T-helper 17 cell (primary cell): ENCODE results near the gene CD52. TPM values are rescaled to one million over a fixed set of nuclear protein-coding genes. Genes with fewer than 3 reads are reported as not detected.

ENCODE experiments used
- ATAC-seq: fragments of 150-1000 bp; cut with Tn5 transposase; 2 replicates; pipeline ENCODE4 v1.10.0; 2021; ENCODE audit warnings: mild to moderate bottlenecking, moderate library complexity
- DNase-seq, 3 donors: peaks; one replicate each; pipeline versions ENCODE4 v3.0.0 to v3.0.0-alpha.2; 2020 to 2021
- H3K9me3 ChIP-seq: one replicate; pipeline ENCODE4 v1.7.0; 2013; ENCODE audit warnings: low read length, mild to moderate bottlenecking; ENCODE audit not compliant: control insufficient read depth, poor library complexity, severe bottlenecking
- H3K27ac Mint-ChIP-seq: one replicate; pipeline ENCODE4 v1.8.0; 2022; ENCODE audit warnings: mild to moderate bottlenecking, moderate library complexity, mixed read lengths
- H3K27me3 Mint-ChIP-seq: one replicate; pipeline ENCODE4 v1.8.0; 2022; ENCODE audit warnings: mixed read lengths
- H3K36me3 Mint-ChIP-seq: one replicate; pipeline ENCODE4 v1.8.0; 2022; ENCODE audit warnings: low read depth, mixed read lengths
- H3K4me1 Mint-ChIP-seq: one replicate; pipeline ENCODE4 v1.8.0; 2022; ENCODE audit warnings: mild to moderate bottlenecking, mixed read lengths
- H3K4me3 Mint-ChIP-seq: one replicate; pipeline ENCODE4 v1.8.0; 2022; ENCODE audit warnings: mild to moderate bottlenecking, moderate library complexity, mixed read lengths
- total RNA-seq, 4 donors: library from RNA in 2 of 4; stranded (reverse) in 2 of 4; gene quantifications; one replicate each; pipeline ENCODE4 v1.2.3 and lab custom pipeline; 2022 to 2026

The CD52 gene
- total RNA-seq, 2 donors from 2014 or later, result 1,152 to 1,411 TPM

- ATAC-seq (no peak), DNase-seq (no peak)
- Mint-ChIP-seq H3K4me1 (peaks cover 78% of the 10 kb centered on the region), H3K36me3 (peaks cover 19% of the 10 kb centered on the region), H3K27me3 (no peaks in the 10 kb centered on the region), H3K27ac (peak overlapping the region; percentile 97), H3K4me3 (peak overlapping the region; percentile 97)
- no peaks in the 10 kb centered on the region for H3K9me3 ChIP-seq
These were observed 37.3 kb upstream of the CD52 start for GRCh38 chr1:26280333-26281042.

- H3K27me3 Mint-ChIP-seq, result no peaks in the 10 kb centered on the region
These were observed 36.4 kb upstream of the CD52 start for GRCh38 chr1:26281091-26281958.

GRCh38 chr1:26281971-26282370 is 35.8 kb upstream of the CD52 start:
- Mint-ChIP-seq H3K36me3 (peaks cover 17% of the 10 kb centered on the region), H3K27ac (peak overlapping the region; percentile 97)
- DNase-seq, result no peak

More at GRCh38 chr1:26281091-26281958, 36.4 kb upstream of the CD52 start:
- H3K9me3 ChIP-seq, result no peaks in the 10 kb centered on the region
- Mint-ChIP-seq H3K27ac (peak overlapping the region; percentile 97), H3K4me3 (peak overlapping the region; percentile 97), H3K4me1 (peaks cover 74% of the 10 kb centered on the region), H3K36me3 (peaks cover 17% of the 10 kb centered on the region)
- ATAC-seq, result no peak
- no peak for DNase-seq

GRCh38 chr1:26282401-26282918 is 35.3 kb upstream of the CD52 start:
- Mint-ChIP-seq H3K4me1 (peaks cover 73% of the 10 kb centered on the region), H3K27me3 (no peaks in the 10 kb centered on the region), H3K27ac (peak overlapping the region; percentile 99), H3K36me3 (peaks cover 17% of the 10 kb centered on the region), H3K4me3 (peak overlapping the region; percentile 58)
- no peaks in the 10 kb centered on the region for H3K9me3 ChIP-seq
- DNase-seq, result no peak
- ATAC-seq, result no peak

More at GRCh38 chr1:26281971-26282370, 35.8 kb upstream of the CD52 start:
- no peaks in the 10 kb centered on the region for H3K27me3 Mint-ChIP-seq
- peak overlapping the region; percentile 97 for H3K4me3 Mint-ChIP-seq
- ATAC-seq, result no peak
- H3K9me3 ChIP-seq, result no peaks in the 10 kb centered on the region
- H3K4me1 Mint-ChIP-seq, result peaks cover 71% of the 10 kb centered on the region

GRCh38 chr1:26283279-26283853 is 34.4 kb upstream of the CD52 start:
- Mint-ChIP-seq H3K4me3 (peak overlapping the region; percentile 84), H3K36me3 (peaks cover 17% of the 10 kb centered on the region), H3K27me3 (no peaks in the 10 kb centered on the region), H3K27ac (peak overlapping the region; percentile 99), H3K4me1 (peaks cover 74% of the 10 kb centered on the region)
- H3K9me3 ChIP-seq, result no peaks in the 10 kb centered on the region
- DNase-seq (no peak), ATAC-seq (no peak)

- H3K36me3 Mint-ChIP-seq, result peaks cover 17% of the 10 kb centered on the region
These were observed 33.7 kb upstream of the CD52 start for GRCh38 chr1:26283871-26284596.

GRCh38 chr1:26284597-26285347 is 33.0 kb upstream of the CD52 start:
- Mint-ChIP-seq H3K36me3 (peaks cover 17% of the 10 kb centered on the region), H3K4me3 (peak overlapping the region; percentile 91), H3K27ac (peak overlapping the region; percentile 99), H3K27me3 (no peaks in the 10 kb centered on the region), H3K4me1 (peaks cover 80% of the 10 kb centered on the region)
- peak; percentile 78 to 89 (median 81) for DNase-seq
- no peaks in the 10 kb centered on the region for H3K9me3 ChIP-seq
- ATAC-seq, result peak; percentile 78

More at GRCh38 chr1:26283871-26284596, 33.7 kb upstream of the CD52 start:
- Mint-ChIP-seq H3K27me3 (no peaks in the 10 kb centered on the region), H3K27ac (peak overlapping the region; percentile 99), H3K4me1 (peaks cover 76% of the 10 kb centered on the region), H3K4me3 (peak overlapping the region; percentile 91)
- ATAC-seq (no peak), DNase-seq (no peak)
- no peaks in the 10 kb centered on the region for H3K9me3 ChIP-seq

- Mint-ChIP-seq H3K27ac (peak overlapping the region; percentile 99), H3K36me3 (peaks cover 14% of the 10 kb centered on the region), H3K4me1 (peaks cover 86% of the 10 kb centered on the region), H3K4me3 (peak overlapping the region; percentile 91), H3K27me3 (no peaks in the 10 kb centered on the region)
- no peak for ATAC-seq
- DNase-seq, result no peak
- no peaks in the 10 kb centered on the region for H3K9me3 ChIP-seq
These were observed 32.2 kb upstream of the CD52 start for GRCh38 chr1:26285366-26286063.

GRCh38 chr1:26286064-26286416 is 31.7 kb upstream of the CD52 start:
- DNase-seq (no peak), ATAC-seq (no peak)
- Mint-ChIP-seq H3K4me3 (no peak overlapping the region), H3K27ac (peak overlapping the region; percentile 99), H3K27me3 (no peaks in the 10 kb centered on the region), H3K36me3 (peaks cover 13% of the 10 kb centered on the region), H3K4me1 (peaks cover 85% of the 10 kb centered on the region)
- H3K9me3 ChIP-seq, result no peaks in the 10 kb centered on the region

- DNase-seq (peak; percentile 49 to 65 (median 58)), ATAC-seq (peak; percentile 62)
- Mint-ChIP-seq H3K4me3 (peak overlapping the region; percentile 92), H3K27ac (peak overlapping the region; percentile 99), H3K27me3 (no peaks in the 10 kb centered on the region), H3K4me1 (peaks cover 87% of the 10 kb centered on the region), H3K36me3 (peaks cover 11% of the 10 kb centered on the region)
- no peaks in the 10 kb centered on the region for H3K9me3 ChIP-seq
These were observed 30.6 kb upstream of the CD52 start for GRCh38 chr1:26287033-26287711.

GRCh38 chr1:26287811-26288210 is 29.9 kb upstream of the CD52 start:
- no peaks in the 10 kb centered on the region for H3K27me3 Mint-ChIP-seq
- H3K4me1 Mint-ChIP-seq, result peaks cover 83% of the 10 kb centered on the region
- H3K36me3 Mint-ChIP-seq, result peaks cover 11% of the 10 kb centered on the region
- no peak for DNase-seq
- peak overlapping the region; percentile 92 for H3K4me3 Mint-ChIP-seq
- peak overlapping the region; percentile 99 for H3K27ac Mint-ChIP-seq
- H3K9me3 ChIP-seq, result no peaks in the 10 kb centered on the region
- ATAC-seq, result no peak
